Liver (tissue), 9 donors: Measurements from ENCODE around the gene CTXND1. TPM values are rescaled to one million over a fixed set of nuclear protein-coding genes. Genes with fewer than 3 reads are reported as not detected.

Source experiments
- DNase-seq: peaks from one replicate; pipeline ENCODE4 v3.0.0-alpha.2; 2017; ENCODE audit warnings: low spot score
- H3K27ac ChIP-seq, 2 donors: one replicate each; pipeline ENCODE4 v1.7.0; 2013; ENCODE audit warnings: inconsistent platforms in 2 of 2, low read length in 2 of 2, control low read depth in 1 of 2, low read depth in 1 of 2, mild to moderate bottlenecking in 1 of 2
- H3K27me3 ChIP-seq, 4 donors: one replicate each; pipeline versions ENCODE4 v1.6.1 to v1.7.0; 2013; ENCODE audit warnings: low read length in 3 of 4, inconsistent platforms in 1 of 4, mild to moderate bottlenecking in 1 of 4, moderate library complexity in 1 of 4; ENCODE audit not compliant: control insufficient read depth in 4 of 4, insufficient read depth in 4 of 4
- H3K36me3 ChIP-seq, 4 donors: one replicate each; pipeline versions ENCODE4 v1.6.1 to v1.7.0; 2013; ENCODE audit warnings: low read length in 3 of 4, mild to moderate bottlenecking in 3 of 4, low read depth in 1 of 4, moderate library complexity in 1 of 4; ENCODE audit not compliant: control insufficient read depth in 4 of 4, insufficient read depth in 3 of 4
- H3K4me1 ChIP-seq, 4 donors: one replicate each; pipeline versions ENCODE4 v1.6.1 to v1.7.0; 2013; ENCODE audit warnings: low read length in 3 of 4, mild to moderate bottlenecking in 3 of 4, moderate library complexity in 1 of 4; ENCODE audit not compliant: control insufficient read depth in 4 of 4, insufficient read depth in 4 of 4
- H3K4me3 ChIP-seq, 3 donors: one replicate each; pipeline versions ENCODE4 v1.6.1 to v1.7.0; 2013; ENCODE audit warnings: low read length in 3 of 3, control low read depth in 1 of 3, low read depth in 1 of 3, mild to moderate bottlenecking in 1 of 3
- H3K9ac ChIP-seq, 2 donors: one replicate each; pipeline ENCODE4 v1.7.0; 2013; ENCODE audit warnings: low read length in 2 of 2, mild to moderate bottlenecking in 2 of 2, moderate library complexity in 2 of 2, control low read depth in 1 of 2, low read depth in 1 of 2
- H3K9me3 ChIP-seq, 4 donors: one replicate each; pipeline versions ENCODE4 v1.6.1 to v1.7.0; 2013; ENCODE audit warnings: low read length in 3 of 4; ENCODE audit not compliant: control insufficient read depth in 4 of 4
- EGR1 ChIP-seq, 2 donors: IDR thresholded peaks; 2 replicates each; pipeline ENCODE4 v1.6.1; 2016 to 2018; ENCODE audit warnings: antibody characterized with exemption in 2 of 2, low read depth in 2 of 2
- FOXA1 ChIP-seq: IDR thresholded peaks from 2 replicates; pipeline ENCODE4 v1.6.1; 2016; ENCODE audit warnings: antibody characterized with exemption
- FOXA2 ChIP-seq: IDR thresholded peaks from 2 replicates; pipeline ENCODE4 v1.6.1; 2016; ENCODE audit warnings: antibody characterized with exemption
- GABPA ChIP-seq, 2 donors: IDR thresholded peaks in 1 of 2; conservative IDR thresholded peaks in 1 of 2; 2 replicates each; pipeline ENCODE4 v1.6.1; 2016; ENCODE audit warnings: antibody characterized with exemption in 2 of 2, mild to moderate bottlenecking in 1 of 2, moderate library complexity in 1 of 2
- HNF4A ChIP-seq, 2 donors: conservative IDR thresholded peaks; 2 replicates each; pipeline ENCODE4 v1.6.1; 2016; ENCODE audit warnings: antibody characterized with exemption in 2 of 2, mild to moderate bottlenecking in 2 of 2
- HNF4G ChIP-seq: IDR thresholded peaks from 2 replicates; pipeline ENCODE4 v1.6.1; 2016; ENCODE audit warnings: antibody characterized with exemption
- JUND ChIP-seq, 2 donors: IDR thresholded peaks; 2 replicates each; pipeline ENCODE4 v1.6.1; 2016; ENCODE audit warnings: antibody characterized with exemption in 2 of 2
- NR2F2 ChIP-seq: IDR thresholded peaks from 2 replicates; pipeline ENCODE4 v1.6.1; 2016; ENCODE audit warnings: antibody characterized with exemption
- RAD21 ChIP-seq, 2 donors: IDR thresholded peaks; 2 replicates each; pipeline ENCODE4 v1.6.1; 2016; ENCODE audit warnings: antibody characterized with exemption in 2 of 2, mild to moderate bottlenecking in 2 of 2
- RXRA ChIP-seq, 2 donors: IDR thresholded peaks; 2 replicates each; pipeline ENCODE4 v1.6.1; 2017 to 2018; ENCODE audit warnings: antibody characterized with exemption in 2 of 2, mild to moderate bottlenecking in 1 of 2
- SP1 ChIP-seq: IDR thresholded peaks from 2 replicates; pipeline ENCODE4 v1.6.1; 2018; ENCODE audit warnings: antibody characterized with exemption, mild to moderate bottlenecking
- TAF1 ChIP-seq: conservative IDR thresholded peaks from 2 replicates; pipeline ENCODE4 v1.6.1; 2016; ENCODE audit warnings: antibody characterized with exemption, mild to moderate bottlenecking
- WGBS: extraction: QIAGEN DNeasy Blood & Tissue Kit; methylation state at CpG from one replicate; pipeline ENCODE4 v1.1.7; 2013; 5-methylcytosine and 5-hydroxymethylcytosine counted together
- polyA plus RNA-seq, 2 donors: library from polyadenylated mRNA; stranded (reverse) in 1 of 2; unstranded in 1 of 2; fragments of 200-250 nt in 1 of 2; fragments of >200 nt in 1 of 2; fragmentation: Nextera tagmentation in 1 of 2; extraction: Ambion mirVana in 1 of 2; gene quantifications; one replicate each; pipeline versions ENCODE4 v1.2.1 to v1.2.3, GENCODE V29; 2013 to 2015
- total RNA-seq, 2 donors: library from RNA; depleted of rRNA; stranded (reverse); fragments of >200 nt; gene quantifications; one replicate each; pipeline ENCODE4 v1.2.3, GENCODE V29; 2014
- TF ChIP-seq, protein P1 (sequence below): IDR thresholded peaks from 2 replicates; pipeline ENCODE4 v1.6.1; 2016; ENCODE audit warnings: antibody characterized with exemption
- TF ChIP-seq, protein P2 (sequence below): fragments of 150-350 bp; IDR thresholded peaks from 2 replicates; pipeline ENCODE4 v1.5.1; 2017; ENCODE audit warnings: improper control_type of control experiment, low read depth, low read length; ENCODE audit not compliant: missing input control
- TF ChIP-seq, protein P3 (sequence below): IDR thresholded peaks from 2 replicates; pipeline ENCODE4 v1.6.1; 2016; ENCODE audit warnings: antibody characterized with exemption
- TF ChIP-seq, protein P4 (sequence below): IDR thresholded peaks from 2 replicates; pipeline ENCODE4 v1.6.1; 2016; ENCODE audit warnings: antibody characterized with exemption
- donor health status: healthy.
- donor health status: healthy.
- donor health status: healthy.
- donor health status: healthy.
- donor health status: healthy.

Gene CTXND1
- total and polyA plus RNA-seq, 4 donors: 2.9 to 4.1 (median 3.1) TPM

DNA sequence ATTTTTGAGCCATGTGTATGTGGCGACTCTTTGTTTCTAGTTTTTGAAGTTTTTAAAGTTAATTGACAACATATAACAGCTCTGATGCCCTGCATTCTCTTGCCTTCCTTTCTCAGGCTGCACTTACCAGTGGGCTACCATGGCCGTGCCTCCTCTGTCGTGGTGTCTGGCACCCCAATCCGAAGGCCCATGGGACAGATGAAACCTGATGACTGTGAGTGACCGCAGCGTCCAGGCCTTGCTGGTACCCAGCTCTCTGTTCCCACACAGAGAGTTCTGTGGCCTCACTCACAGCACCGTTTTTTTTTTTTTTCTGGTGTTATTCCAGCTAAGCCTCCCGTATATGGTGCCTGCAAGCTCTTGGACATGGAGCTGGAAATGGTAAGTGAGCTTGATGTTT is 84.1 kb downstream of the CTXND1 start:
- DNase-seq: no peak
- TF ChIP-seq, protein P1, sequence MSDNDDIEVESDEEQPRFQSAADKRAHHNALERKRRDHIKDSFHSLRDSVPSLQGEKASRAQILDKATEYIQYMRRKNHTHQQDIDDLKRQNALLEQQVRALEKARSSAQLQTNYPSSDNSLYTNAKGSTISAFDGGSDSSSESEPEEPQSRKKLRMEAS: no peak
- TF ChIP-seq, protein P2, sequence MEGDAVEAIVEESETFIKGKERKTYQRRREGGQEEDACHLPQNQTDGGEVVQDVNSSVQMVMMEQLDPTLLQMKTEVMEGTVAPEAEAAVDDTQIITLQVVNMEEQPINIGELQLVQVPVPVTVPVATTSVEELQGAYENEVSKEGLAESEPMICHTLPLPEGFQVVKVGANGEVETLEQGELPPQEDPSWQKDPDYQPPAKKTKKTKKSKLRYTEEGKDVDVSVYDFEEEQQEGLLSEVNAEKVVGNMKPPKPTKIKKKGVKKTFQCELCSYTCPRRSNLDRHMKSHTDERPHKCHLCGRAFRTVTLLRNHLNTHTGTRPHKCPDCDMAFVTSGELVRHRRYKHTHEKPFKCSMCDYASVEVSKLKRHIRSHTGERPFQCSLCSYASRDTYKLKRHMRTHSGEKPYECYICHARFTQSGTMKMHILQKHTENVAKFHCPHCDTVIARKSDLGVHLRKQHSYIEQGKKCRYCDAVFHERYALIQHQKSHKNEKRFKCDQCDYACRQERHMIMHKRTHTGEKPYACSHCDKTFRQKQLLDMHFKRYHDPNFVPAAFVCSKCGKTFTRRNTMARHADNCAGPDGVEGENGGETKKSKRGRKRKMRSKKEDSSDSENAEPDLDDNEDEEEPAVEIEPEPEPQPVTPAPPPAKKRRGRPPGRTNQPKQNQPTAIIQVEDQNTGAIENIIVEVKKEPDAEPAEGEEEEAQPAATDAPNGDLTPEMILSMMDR: no peak
- TF ChIP-seq RXRA (IDR thresholded peaks at IDR 0.05) (no peak), JUND (IDR thresholded peaks at IDR 0.05) (no peak), RAD21 (IDR thresholded peaks at IDR 0.05) (no peak), FOXA1 (no peak), TAF1 (no peak), FOXA2 (no peak), HNF4A (conservative IDR thresholded peaks at IDR 0.05) (no peak), GABPA (IDR thresholded peaks at IDR 0.05 in 1 of 2, conservative IDR thresholded peaks at IDR 0.05 in 1 of 2) (no peak)
- TF ChIP-seq, protein P3, sequence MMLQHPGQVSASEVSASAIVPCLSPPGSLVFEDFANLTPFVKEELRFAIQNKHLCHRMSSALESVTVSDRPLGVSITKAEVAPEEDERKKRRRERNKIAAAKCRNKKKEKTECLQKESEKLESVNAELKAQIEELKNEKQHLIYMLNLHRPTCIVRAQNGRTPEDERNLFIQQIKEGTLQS: no peak
- H3K27me3 ChIP-seq: no peaks in the 10 kb centered on the region
- H3K9ac ChIP-seq: no peak overlapping the region
- H3K27ac ChIP-seq: no peak overlapping the region
- H3K4me3 ChIP-seq: no peak overlapping the region
- peaks cover 0 to 11% (median 3%) of the 10 kb centered on the region in 4 donors for H3K36me3 ChIP-seq
- peaks cover 21 to 49% (median 38%) of the 10 kb centered on the region in 4 donors for H3K4me1 ChIP-seq
- 97% methylated on average over 8 of the region's 8 CpGs for WGBS
- no peaks in the 10 kb centered on the region for H3K9me3 ChIP-seq

DNA sequence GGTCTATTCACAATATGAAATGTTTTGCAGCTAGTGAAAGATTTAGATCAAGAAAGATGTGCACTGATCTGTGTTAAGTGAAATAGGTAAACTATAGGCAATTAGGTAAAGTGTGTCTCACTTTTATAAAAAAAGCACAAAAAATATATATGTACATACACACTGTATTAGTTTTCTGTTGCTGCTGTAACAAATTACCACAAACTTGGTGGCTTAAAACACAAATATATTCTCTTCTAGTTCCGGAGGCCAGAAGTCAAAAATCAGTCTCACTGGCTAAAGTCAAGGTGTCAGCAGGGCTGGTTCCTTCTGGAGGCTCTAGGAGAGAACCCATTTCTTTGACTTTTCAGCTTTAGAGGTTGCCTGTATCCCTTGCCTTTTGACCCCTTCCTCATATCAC is 88.1 kb downstream of the CTXND1 start:
- Histone ChIP-seq H3K27ac (peak overlapping the region; percentile 39 to 93), H3K4me3 (no peak overlapping the region), H3K9me3 (no peaks in the 10 kb centered on the region), H3K36me3 (peaks cover 0 to 14% (median 6%) of the 10 kb centered on the region in 4 donors), H3K4me1 (peaks cover 29 to 59% (median 49%) of the 10 kb centered on the region in 4 donors), H3K9ac (no peak overlapping the region), H3K27me3 (no peaks in the 10 kb centered on the region)
- DNase-seq: no peak
- TF ChIP-seq, protein P3: no peak
- TF ChIP-seq EGR1 (IDR thresholded peaks at IDR 0.05; ENCODE audit: low read depth in 2 of 2) (no peak), NR2F2 (no peak), FOXA2 (no peak), TAF1 (no peak), SP1 (no peak), HNF4G (no peak), GABPA (IDR thresholded peaks at IDR 0.05 in 1 of 2, conservative IDR thresholded peaks at IDR 0.05 in 1 of 2) (no peak)
- TF ChIP-seq, protein P2: no peak
- TF ChIP-seq, protein P4, sequence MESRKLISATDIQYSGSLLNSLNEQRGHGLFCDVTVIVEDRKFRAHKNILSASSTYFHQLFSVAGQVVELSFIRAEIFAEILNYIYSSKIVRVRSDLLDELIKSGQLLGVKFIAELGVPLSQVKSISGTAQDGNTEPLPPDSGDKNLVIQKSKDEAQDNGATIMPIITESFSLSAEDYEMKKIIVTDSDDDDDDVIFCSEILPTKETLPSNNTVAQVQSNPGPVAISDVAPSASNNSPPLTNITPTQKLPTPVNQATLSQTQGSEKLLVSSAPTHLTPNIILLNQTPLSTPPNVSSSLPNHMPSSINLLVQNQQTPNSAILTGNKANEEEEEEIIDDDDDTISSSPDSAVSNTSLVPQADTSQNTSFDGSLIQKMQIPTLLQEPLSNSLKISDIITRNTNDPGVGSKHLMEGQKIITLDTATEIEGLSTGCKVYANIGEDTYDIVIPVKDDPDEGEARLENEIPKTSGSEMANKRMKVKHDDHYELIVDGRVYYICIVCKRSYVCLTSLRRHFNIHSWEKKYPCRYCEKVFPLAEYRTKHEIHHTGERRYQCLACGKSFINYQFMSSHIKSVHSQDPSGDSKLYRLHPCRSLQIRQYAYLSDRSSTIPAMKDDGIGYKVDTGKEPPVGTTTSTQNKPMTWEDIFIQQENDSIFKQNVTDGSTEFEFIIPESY: no peak
- TF ChIP-seq, protein P1: no peak
- 90% methylated on average over 1 of the region's 1 CpG for WGBS
